HG03060 (cell line): ENCODE measurements around the gene PUS10.
"Not testable (repeated sequence)": the region's sequence is repeated elsewhere in the genome, so short reads cannot be mapped to it uniquely, and the experiment has no call there.

ENCODE experiments used
- ATAC-seq: cut with Tn5 transposase; IDR thresholded peaks from one replicate; pipeline ENCODE4 v1.9.1; 2021; ENCODE audit warnings: low read depth, moderate number of reproducible peaks; ENCODE audit not compliant: unreplicated experiment

PUS10 gene

DNA sequence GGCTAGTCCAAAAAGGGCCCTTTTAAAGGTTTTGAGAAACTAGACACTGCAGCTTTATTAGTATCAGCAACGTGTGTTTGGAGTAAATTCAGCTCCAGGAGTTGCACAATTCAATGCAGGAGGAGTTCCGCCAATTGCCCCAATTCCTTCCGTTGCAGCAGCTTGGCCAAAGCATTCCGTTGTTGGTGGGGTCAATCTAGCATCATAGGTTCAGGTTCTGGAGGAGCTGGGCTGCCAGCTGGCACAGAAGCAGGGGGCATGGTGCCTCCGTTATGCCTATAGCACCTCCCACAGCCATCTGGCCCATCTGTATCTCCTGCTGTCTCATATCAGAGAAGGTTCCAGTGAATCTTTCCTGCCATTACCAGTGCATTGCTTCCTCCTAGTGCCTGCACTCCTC is 81.3 kb downstream of the PUS10 start:
- ATAC-seq: no peak

- no peak for ATAC-seq
These were observed 83.8 kb downstream of the PUS10 start for GRCh38 chr2:60934165-60934722.

DNA sequence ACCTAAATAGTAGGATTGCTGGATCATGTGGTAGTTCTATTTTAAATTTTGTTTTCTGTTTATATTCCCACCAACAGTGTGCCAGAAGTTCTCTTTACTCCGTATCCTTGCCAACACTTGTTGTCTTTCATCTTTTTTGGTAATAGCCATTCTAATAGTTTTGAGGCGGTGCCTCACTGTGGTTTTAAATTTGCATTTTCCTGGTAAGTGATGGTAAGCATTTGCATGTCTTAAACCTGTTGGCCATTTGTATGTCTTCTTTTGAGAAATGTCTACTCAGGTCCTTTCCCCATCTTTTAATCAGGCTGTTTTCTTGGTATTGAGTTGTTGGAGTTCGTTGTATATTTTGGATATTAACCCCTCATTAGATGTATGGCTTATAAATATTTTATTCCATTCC is 85.1 kb downstream of the PUS10 start:
- ATAC-seq: no peak

- ATAC-seq: not testable (repeated sequence)
These were observed 86.0 kb downstream of the PUS10 start for GRCh38 chr2:60932061-60932460.

- ATAC-seq: no peak
These were observed 91.1 kb downstream of the PUS10 start for GRCh38 chr2:60926741-60927552.

- ATAC-seq: no peak
These were observed 91.9 kb downstream of the PUS10 start for GRCh38 chr2:60925994-60926740.

GRCh38 chr2:60907329-60907728 is 110.7 kb downstream of the PUS10 start:
- no peak for ATAC-seq

- ATAC-seq: no peak
These were observed 111.7 kb downstream of the PUS10 start for GRCh38 chr2:60906395-60906794.

DNA sequence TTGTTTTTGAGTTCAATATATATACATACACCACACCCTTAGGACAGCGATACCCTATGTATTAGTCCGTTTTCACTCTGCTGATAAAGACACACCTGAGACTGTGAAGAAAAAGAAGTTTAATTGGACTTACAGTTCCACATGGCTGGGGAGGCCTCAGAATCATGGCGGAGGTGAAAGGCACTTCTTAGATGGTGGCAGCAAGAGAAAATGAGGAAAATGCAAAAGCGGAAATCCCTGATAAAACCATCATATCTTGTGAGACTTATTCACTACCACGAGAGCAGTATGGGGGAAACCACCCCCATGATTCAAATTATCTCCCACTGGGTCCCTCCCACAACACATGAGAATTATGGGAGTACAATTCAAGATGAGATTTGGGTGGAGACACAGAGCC is 112.2 kb downstream of the PUS10 start:
- ATAC-seq: not testable (repeated sequence)

DNA sequence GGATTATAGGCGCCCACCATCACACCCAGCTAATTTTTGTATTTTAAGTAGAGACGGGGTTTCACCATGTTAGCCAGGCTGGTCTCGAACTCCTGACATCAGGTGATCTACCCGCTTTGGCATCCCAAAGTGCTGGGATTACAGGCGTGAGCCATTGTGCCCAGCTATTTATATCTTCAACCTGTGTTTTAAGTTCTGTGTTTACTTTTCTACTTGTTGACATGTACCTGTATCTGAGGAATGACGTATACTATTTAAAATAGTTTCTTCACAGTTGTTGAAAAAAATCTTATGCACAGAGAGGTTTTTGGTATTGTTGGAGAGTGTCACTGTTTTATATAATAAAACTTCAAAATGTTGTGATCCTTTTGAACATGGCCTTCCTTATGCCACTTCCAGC is 116.8 kb downstream of the PUS10 start:
- not testable (repeated sequence) for ATAC-seq

DNA sequence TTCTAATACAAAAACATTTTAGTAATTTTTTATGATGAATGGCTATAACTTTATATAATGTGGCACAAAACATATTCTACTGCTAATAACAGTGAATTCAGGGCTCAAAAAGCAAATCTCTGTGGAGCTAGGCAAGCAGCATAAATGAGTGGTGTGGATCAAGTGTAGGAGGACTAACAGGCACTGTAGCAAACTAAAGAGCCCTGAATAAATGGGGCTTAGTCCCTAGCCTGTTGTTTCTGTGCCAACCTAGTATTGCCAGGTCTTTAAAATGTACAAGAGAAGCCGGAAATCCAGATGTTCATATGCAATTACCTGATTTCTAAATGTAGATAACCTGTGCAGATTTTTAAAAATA is 118.2 kb downstream of the PUS10 start:
- no peak for ATAC-seq

GRCh38 chr2:60899230-60899891 is 118.7 kb downstream of the PUS10 start:
- no peak for ATAC-seq

GRCh38 chr2:60898567-60898966 is 119.5 kb downstream of the PUS10 start:
- ATAC-seq: no peak
